HPDE6-E6E7 (cell line): ENCODE data around the gene ETFA.
A peak's percentile ranks its signal among the peaks of the same experiment; 100 is the strongest.
"Not testable (repeated sequence)": the region's sequence is repeated elsewhere in the genome, so short reads cannot be mapped to it uniquely, and the experiment has no call there.

Experiments used
- DNase-seq: peaks from one replicate; pipeline ENCODE4 v3.0.0; 2011; ENCODE audit warnings: missing footprints; ENCODE audit errors: extremely low spot score

The ETFA gene

DNA sequence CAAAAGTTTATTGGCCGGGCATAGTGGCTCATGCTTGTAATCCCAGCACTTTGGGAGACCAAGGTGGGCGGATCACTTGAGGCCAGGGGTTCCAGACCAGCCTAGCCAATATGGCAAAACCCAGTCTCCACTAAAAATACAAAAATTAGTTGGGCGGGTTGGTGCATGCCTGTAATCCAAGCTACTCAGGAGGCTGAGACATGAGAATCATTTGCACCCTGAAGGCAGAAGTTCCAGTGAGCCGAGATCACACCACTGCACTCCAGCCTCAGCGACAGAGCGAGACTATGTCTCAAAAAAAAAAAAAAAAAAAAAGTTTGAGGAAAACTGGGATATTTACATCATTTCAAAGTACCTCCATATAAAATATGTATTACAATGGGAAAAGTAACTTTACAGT, 40.4 kb downstream of the ETFA start:
- no peak for DNase-seq

GRCh38 chr15:76267077-76267476, 44.2 kb downstream of the ETFA start:
- DNase-seq = no peak

DNA sequence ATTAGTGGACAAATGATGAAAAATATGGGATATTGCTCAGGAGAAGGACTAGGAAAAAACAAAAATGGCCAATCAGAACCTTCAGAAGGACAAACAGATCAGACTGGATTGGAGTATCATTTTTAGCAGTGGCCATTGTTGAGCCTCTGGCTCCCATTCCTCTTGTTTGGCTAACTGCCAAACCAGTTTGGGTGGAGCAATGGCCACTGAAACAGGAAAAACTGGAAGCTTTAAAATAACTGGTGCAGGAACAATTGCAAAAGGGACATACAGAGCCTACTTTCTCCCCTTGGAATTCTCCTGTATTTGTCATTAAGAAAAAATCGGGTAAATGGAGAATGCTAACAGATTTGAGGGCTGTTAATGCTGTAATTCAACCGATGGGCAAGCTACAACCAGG, 45.5 kb downstream of the ETFA start:
- not testable (repeated sequence) for DNase-seq

GRCh38 chr15:76260246-76260938, 50.9 kb downstream of the ETFA start:
- no peak for DNase-seq

DNA sequence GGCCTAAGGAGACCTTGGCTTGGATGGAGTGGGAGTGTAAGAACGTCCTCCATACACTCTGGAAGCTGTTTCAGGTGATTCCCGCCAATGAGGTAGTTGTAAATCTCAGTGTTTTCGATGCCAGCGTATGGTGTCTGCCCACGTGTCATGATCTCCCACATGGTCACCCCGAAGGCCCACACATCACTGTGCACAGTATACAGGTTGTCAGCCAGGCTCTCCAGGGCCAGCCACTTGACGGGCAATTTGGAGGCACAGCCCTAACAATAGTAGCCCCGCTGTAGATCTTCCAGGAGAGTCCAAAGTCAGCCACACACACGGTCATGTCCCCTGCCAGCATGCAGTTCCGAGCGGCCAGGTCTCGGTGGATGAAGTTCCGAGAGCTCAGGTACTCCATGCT, 51.9 kb downstream of the ETFA start:
- DNase-seq = no peak

DNA sequence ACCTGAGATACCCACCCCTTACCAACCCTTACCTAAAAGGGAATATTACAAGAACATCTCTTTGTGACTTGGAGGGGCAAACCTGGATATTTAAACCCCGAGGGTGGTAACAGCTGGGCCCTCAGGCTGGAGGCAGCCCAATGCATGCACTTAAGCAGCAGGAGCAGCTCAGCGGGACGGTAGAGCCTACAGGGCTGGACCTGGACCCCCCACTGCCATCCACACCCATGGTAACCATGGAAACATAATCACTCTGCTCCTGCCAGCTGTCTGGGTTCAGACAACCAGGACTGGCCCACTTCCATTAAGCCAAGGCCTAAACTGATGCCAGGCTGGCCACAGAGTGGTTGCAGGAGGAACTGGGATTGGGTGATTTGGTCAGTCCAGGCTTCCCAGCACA, 52.8 kb downstream of the ETFA start:
- DNase-seq = no peak

- no peak for DNase-seq
Observed at GRCh38 chr15:76253691-76254473, 57.4 kb downstream of the ETFA start.

DNA sequence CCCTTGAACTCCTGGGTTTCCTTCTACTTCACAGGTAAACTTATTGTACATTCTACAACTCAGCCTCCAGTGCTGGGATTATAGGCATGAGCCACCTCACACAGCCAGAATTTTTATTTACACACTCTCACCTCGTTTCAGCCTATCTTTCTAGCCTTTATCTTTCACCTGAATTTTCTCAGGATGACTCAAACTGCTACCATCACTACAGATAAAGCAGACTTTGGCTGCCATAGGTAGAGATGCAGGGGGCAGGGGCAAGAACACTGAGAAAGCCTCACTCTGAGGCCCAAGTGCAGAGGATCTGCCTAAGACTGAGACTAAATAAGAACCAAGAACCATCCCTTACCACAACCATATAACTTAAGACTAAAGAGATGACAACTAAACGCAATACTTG, 59.0 kb downstream of the ETFA start:
- DNase-seq = no peak

DNA sequence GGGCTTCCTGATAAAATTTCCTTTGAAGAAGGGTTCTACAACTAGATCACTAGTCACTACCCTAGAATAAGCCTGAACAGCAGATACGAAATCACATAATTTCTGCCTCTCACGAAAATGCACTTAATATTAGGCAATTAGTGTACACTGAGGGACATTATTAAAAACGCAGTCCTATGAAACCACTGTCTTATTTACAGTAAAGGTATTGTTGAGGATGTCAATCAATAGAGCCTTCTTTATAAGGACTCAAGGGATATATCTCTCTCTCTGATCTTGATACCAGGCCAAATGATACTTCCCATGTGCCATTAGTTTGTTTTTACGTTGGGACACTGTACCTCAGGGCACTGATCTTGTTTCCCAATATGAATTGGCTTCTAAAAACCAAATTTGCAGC, 59.6 kb downstream of the ETFA start:
- no peak for DNase-seq

GRCh38 chr15:76245072-76245610, 66.1 kb downstream of the ETFA start:
- no peak for DNase-seq

- no peak for DNase-seq
Observed at GRCh38 chr15:76239786-76240185, 71.5 kb downstream of the ETFA start.

- no peak for DNase-seq
Observed at GRCh38 chr15:76236350-76236749, 74.9 kb downstream of the ETFA start.

DNA sequence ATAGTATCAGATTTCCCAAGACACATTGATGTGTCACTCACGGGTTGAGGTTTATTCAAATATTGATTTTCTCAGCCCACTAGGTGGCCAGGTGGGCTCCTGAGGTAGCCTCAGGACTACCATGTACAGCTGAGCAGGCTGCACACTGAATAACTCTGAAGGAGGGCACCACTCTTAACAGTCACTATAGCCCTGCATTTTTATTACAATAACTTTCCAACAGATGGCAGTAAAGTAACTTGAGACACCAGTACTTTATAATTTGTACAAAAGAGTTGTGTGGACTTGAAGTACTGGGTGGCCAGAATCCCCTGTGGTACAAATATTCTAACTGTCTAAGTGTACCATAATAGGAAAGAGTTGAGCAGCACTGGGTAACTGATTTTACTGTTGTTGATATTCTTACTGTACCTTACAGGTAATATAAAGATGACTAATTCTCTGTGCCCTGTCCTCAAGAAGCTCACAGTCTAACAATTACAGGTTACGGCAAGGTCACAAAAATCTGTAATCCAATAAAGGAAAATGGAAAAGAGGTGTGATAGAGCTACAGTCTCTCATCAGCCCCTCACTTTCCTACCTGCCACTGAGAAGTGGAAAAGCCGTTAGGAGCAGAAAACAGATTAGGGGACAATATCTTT, 76.0 kb downstream of the ETFA start:
- peak; percentile 11 for DNase-seq

GRCh38 chr15:76234337-76234889, 76.9 kb downstream of the ETFA start:
- no peak for DNase-seq

DNA sequence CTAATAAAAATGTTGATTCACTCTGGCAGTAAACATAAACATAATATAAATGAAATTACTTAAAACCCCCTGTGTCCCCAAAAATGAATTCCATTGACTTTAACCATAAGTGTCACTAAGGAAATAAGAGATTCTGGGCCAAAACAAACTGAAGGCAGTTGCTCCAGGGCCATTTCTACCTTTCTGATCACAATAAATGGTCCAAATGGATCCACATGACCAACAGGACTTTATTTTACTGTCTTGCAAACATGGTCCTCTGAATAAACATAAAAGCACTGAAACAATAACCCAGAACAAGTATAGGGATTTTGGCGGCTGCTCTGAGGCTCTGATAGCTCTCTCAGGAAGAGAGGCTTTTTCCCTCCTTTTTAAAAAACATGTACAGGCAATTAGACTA, 77.3 kb downstream of the ETFA start:
- no peak for DNase-seq

DNA sequence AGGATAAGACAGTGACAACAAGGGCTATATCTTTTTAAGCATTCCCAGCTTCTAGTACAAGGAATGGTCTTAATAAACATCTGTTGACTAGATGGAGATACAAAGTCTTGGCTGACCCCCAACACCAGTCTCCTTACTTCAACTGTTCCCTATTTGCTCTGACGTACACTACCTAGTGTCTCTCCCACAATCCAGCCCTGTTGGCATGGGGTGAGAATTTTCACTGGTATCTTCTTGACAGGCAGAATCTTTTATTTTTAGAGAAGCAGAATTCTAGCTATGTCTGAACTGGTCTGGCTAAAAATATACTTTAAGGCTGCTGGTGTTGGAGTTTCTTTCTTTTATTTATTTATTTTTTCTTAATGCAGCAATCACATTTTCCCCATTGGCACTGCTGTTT, 82.0 kb downstream of the ETFA start:
- DNase-seq = no peak

- no peak for DNase-seq
Observed at GRCh38 chr15:76223521-76223920, 87.7 kb downstream of the ETFA start.

- DNase-seq = no peak
Observed at GRCh38 chr15:76222159-76222558, 89.1 kb downstream of the ETFA start.

DNA sequence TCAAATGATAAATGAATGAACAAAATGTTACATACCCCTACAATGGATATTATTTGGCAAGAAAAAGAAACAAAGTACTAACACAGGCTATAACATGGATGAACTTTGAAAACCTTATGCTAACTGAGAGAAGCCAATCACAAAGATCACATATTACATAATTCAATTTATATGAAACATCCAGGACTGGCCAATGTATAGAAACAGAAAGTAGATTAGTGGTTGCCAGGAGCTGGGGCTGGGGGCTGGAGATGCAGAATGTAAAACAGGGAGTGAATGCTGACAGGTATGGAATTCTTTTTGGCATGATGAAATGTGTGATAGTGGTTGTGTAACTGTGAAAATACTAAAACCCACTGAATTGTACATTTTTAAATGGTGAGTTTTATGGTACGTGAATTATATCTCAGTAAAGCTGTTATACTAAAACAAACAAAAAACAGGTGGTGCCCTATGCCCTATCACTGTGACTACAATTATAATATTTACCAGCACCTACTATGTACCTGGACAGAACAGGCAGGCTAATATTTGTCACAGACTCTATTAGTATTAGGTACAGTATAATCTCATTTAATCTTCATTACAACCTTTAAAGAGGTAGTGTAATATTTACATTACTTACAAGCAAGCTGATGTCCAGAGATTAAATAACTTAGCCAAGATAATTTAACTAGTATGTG, 90.0 kb downstream of the ETFA start:
- DNase-seq = no peak

DNA sequence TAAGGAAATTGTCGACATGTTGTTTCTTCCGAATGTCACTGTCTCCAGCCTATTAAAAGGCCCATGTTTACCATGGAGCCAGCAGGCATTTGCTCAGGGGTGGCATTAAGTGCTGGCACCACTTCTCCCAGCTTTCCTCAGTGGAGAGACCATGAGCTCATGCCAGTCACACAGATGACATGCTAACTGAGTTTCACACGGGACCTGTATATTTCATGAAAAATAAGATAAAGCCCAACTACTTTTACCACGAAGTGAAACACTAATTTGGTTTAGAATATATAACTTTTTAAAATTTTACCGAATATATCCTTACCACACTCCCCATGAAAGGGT, 93.4 kb downstream of the ETFA start:
- no peak for DNase-seq

DNA sequence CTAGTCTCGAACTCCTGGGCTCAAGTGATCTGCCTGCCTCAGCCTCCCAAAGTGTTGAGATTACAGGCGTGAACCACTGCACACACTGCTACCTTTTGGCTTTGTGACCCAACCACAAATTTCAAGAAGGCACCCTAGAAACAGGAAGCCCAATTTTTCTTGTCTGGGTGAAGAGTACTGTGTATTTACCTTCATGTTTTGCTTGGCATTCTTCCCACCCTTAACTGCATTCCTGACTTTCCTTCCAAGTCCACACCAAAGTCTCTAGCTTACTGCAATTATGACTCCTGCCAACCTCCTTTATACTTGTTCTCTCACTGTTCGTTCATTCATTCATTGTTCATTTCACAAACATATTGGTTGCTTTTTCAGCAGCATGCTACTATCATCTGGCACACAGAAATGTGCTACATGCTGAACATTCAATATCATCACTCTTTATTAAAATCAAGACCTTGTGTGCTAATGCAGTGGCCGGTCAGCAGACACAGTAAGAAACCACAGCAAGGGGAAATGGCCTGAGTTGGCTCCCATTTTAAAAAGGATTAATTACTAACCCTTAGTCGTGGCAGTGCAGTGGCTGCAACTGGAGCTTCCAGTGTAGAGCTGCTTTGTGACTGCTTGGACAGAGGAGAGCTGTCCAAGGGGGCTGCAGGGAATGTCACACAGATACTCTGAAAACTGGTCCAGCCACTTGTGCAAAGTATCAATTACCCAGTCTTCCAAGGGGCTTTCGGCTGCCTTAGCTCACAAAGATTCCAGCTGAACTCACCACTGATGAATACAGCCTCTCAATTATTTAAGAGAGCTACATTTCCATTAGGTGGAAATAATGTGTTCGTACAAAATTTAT, 94.0 kb downstream of the ETFA start:
- no peak for DNase-seq
